A549 treated with AZD2906 at 1 μM for 4 hours (cell line): ENCODE measurements around the gene OCLN. TPM values are rescaled to one million over a fixed set of nuclear protein-coding genes. Genes with fewer than 3 reads are reported as not detected.

Source experiments
- total RNA-seq: library from RNA; stranded (reverse); fragments of 200-300 nt; extraction: Qiagen RNA extraction; gene quantifications from 5 replicates; pipeline ENCODE4 v1.2.3, GENCODE V29; 2022

Gene OCLN
- 8.6 to 13.3 TPM (median 9.0 TPM) in 5 replicates for total RNA-seq

GRCh38 chr5:69492391-69492922 is at the start of gene OCLN:
Gene OCLN (plus strand): TSS chr5:69492790. CDS start chr5:69504245, 11,455 bp downstream.

DNA sequence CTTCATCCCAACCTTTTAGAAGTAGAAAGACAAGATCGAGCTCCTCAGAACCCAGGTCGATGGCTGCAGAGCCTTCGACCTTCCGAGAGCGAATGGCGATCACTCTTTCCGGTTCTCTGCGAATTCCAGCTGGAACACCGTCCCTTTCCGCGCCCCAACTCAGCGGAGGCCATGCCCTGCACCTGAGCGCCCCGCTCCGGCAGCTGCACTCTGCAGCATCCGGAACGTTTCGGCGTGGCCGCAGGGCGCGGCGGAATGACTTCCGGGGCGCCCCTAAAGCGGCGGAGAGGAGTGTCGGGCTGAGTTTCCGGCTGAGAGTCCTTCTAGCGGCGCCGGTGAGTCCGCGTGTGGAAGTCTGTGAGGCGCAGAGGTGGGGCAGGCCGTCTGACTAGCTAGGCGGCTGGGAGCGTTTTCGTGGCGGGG is 67.3 kb downstream of the OCLN start, which contains the start of gene GTF2H2C:
Gene GTF2H2C (plus strand): TSS at position 284 of the 423 bp plus-strand sequence. CDS start 4,942 bp downstream, outside the sequence.

Other genes with a start within 250 kb of the OCLN start
- 2.7 to 3.3 TPM (median 3.1 TPM) in 5 replicates for gene CCDC125, start 160.0 kb upstream of the OCLN start, total RNA-seq
- 34.4 to 51.7 TPM (median 44.9 TPM) in 5 replicates for gene AK6, start 123.3 kb upstream of the OCLN start, total RNA-seq
- 121 to 141 TPM (median 122 TPM) in 5 replicates for gene TAF9, start 123.3 kb upstream of the OCLN start, total RNA-seq
- gene RAD17, start 123.0 kb upstream of the OCLN start, total RNA-seq: 14.6 to 16.1 TPM (median 15.8 TPM) in 5 replicates
- gene MARVELD2, start 77.7 kb upstream of the OCLN start, total RNA-seq: 2.0 to 3.7 TPM (median 2.5 TPM) in 5 replicates
- 30.1 to 35.7 TPM (median 32.7 TPM) in 5 replicates for gene GTF2H2C, start 67.4 kb downstream of the OCLN start, total RNA-seq